Prostate gland (tissue), 2 donors: ENCODE data around the gene ZMIZ1. TPM values are rescaled to one million over a fixed set of nuclear protein-coding genes. Genes with fewer than 3 reads are reported as not detected.

Experiments
- DNase-seq: peaks from one replicate; pipeline ENCODE4 v3.0.0-alpha.2; 2019; ENCODE audit warnings: low spot score
- H3K27ac ChIP-seq, 2 donors: fragments of 200-600 bp; sonication (generic); 2 replicates each; pipeline ENCODE4 v1.5.1; 2017 to 2019
- H3K27me3 ChIP-seq: fragments of 200-600 bp; sonication (generic); replicated peaks from 2 replicates; pipeline ENCODE4 v1.5.1; 2019; ENCODE audit not compliant: insufficient read depth
- H3K36me3 ChIP-seq, 2 donors: fragments of 200-600 bp; sonication (generic); 1 replicate in 1 of 2; 2 replicates in 1 of 2; pipeline versions ENCODE4 v1.5.1 to v1.8.1; 2017 to 2019
- H3K4me1 ChIP-seq: fragments of 200-600 bp; sonication (generic); replicated peaks from 2 replicates; pipeline ENCODE4 v1.5.1; 2019
- H3K4me3 ChIP-seq, 2 donors: fragments of 200-600 bp; sonication (generic); 2 replicates each; pipeline ENCODE4 v1.5.1; 2017 to 2019
- H3K9me3 ChIP-seq: fragments of 200-600 bp; sonication (generic); 2 replicates; pipeline ENCODE4 v1.5.1; 2017
- POLR2A ChIP-seq: fragments of 450-650 bp; IDR thresholded peaks from one replicate; pipeline ENCODE4 v1.6.1; 2016; ENCODE audit warnings: antibody characterized with exemption, mild to moderate bottlenecking
- POLR2AphosphoS5 ChIP-seq: sonication (generic); formaldehyde crosslinking; IDR thresholded peaks from one replicate; pipeline ENCODE4 v1.6.1; 2017; ENCODE audit warnings: antibody characterized with exemption
- WGBS: methylation state at CpG from one replicate; pipeline ENCODE4 v1.1.5; 2018; 5-methylcytosine and 5-hydroxymethylcytosine counted together
- intact Hi-C: fragments of 100-400 bp; cut with DNase I; formaldehyde crosslinking; loops from one replicate; pipeline ENCODE4 v1.14.2; 2022
- total RNA-seq, 2 donors: library from RNA; depleted of rRNA; stranded (reverse); fragments of >200 nt; gene quantifications; one replicate each; pipeline ENCODE4 v1.1.0, GENCODE V29; 2016
- TF ChIP-seq, protein P1 (sequence below), 4 experiments: fragments of 200-600 bp in 2 of 4; fragments of 450-650 bp in 2 of 4; sonication (generic) in 2 of 4; IDR thresholded peaks; 1 replicate in 3 of 4; 2 replicates in 1 of 4; pipeline ENCODE4 v1.5.1; 2016 to 2019; ENCODE audit warnings: antibody characterized with exemption in 4 of 4, mild to moderate bottlenecking in 2 of 4, moderate library complexity in 2 of 4

The ZMIZ1 gene
- total RNA-seq, 2 donors from 2014 or later: 69.6 to 78.5 TPM

DNA sequence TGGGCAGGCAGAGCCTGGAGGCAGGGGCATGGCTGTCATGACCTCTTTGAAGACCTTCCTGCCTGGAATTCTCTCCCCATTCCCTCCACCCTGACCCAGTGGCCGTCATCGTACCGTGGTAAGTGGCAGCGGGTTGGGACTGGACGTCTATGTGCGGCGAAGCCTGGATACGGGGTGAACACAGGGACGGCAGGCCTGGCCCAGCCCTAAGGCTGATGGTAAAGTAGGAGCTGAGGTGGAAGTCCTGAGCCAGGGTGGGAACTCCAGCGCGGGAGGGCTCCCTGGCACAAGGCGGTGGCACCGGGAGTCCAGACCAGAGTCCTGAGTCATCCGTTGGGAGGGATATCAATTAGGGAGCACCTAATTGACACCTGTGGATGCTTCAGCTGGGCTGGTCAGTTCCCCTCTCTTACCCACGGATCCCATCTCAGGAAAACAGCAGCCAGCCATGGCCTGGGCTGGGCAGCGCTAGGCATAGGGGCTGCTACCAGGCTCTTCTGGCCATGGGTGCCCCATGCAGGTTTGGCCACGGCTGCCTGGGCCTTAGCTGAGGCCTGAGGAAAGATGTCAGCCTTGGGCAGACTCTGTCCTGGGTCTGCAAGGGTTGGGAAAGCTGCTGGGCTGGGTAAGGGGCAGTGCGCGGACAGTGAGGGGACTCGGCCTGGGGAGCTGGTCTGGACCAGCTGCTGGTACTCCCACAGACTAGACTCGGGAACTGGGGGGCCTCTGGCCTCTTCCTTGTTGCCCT lies 281.8 kb downstream of the ZMIZ1 start:
- no peak overlapping the region for H3K4me3 ChIP-seq
- H3K27ac ChIP-seq: no peak overlapping the region
- WGBS: 94% methylated on average over 21 of the region's 21 CpGs
- no peaks in the 10 kb centered on the region for H3K27me3 ChIP-seq
- no peaks in the 10 kb centered on the region for H3K9me3 ChIP-seq
- DNase-seq: no peak
- TF ChIP-seq POLR2A: no peak
- TF ChIP-seq POLR2AphosphoS5: no peak
- TF ChIP-seq, protein P1, sequence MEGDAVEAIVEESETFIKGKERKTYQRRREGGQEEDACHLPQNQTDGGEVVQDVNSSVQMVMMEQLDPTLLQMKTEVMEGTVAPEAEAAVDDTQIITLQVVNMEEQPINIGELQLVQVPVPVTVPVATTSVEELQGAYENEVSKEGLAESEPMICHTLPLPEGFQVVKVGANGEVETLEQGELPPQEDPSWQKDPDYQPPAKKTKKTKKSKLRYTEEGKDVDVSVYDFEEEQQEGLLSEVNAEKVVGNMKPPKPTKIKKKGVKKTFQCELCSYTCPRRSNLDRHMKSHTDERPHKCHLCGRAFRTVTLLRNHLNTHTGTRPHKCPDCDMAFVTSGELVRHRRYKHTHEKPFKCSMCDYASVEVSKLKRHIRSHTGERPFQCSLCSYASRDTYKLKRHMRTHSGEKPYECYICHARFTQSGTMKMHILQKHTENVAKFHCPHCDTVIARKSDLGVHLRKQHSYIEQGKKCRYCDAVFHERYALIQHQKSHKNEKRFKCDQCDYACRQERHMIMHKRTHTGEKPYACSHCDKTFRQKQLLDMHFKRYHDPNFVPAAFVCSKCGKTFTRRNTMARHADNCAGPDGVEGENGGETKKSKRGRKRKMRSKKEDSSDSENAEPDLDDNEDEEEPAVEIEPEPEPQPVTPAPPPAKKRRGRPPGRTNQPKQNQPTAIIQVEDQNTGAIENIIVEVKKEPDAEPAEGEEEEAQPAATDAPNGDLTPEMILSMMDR (IDR thresholded peaks at IDR 0.05): no peak
- no peaks in the 10 kb centered on the region for H3K4me1 ChIP-seq
- intact Hi-C loops: no loop called here
- H3K36me3 ChIP-seq: peaks cover 0 to 5% of the 10 kb centered on the region in 2 donors

- Histone ChIP-seq H3K27ac (no peak overlapping the region), H3K9me3 (no peaks in the 10 kb centered on the region), H3K4me1 (no peaks in the 10 kb centered on the region), H3K27me3 (no peaks in the 10 kb centered on the region), H3K4me3 (no peak overlapping the region), H3K36me3 (peaks cover 0 to 5% of the 10 kb centered on the region in 2 donors)
- TF ChIP-seq POLR2AphosphoS5: no peak
- no peak for TF ChIP-seq POLR2A
- TF ChIP-seq, protein P1 (IDR thresholded peaks at IDR 0.05): no peak
- no peak for DNase-seq
- intact Hi-C loops: no loop called here
- 93% methylated on average over 13 of the region's 13 CpGs for WGBS
Observed at GRCh38 chr10:79351332-79351731, 282.6 kb downstream of the ZMIZ1 start.

- TF ChIP-seq, protein P1 (IDR thresholded peaks at IDR 0.05): no peak
- no peak for TF ChIP-seq POLR2AphosphoS5
- no peak for TF ChIP-seq POLR2A
- intact Hi-C loops: no loop called here
- Histone ChIP-seq H3K9me3 (no peaks in the 10 kb centered on the region), H3K4me1 (no peaks in the 10 kb centered on the region), H3K27me3 (no peaks in the 10 kb centered on the region), H3K27ac (no peak overlapping the region), H3K36me3 (peaks cover 0 to 5% of the 10 kb centered on the region in 2 donors), H3K4me3 (no peak overlapping the region)
- DNase-seq: no peak
- WGBS: 95% methylated on average over 11 of the region's 11 CpGs
Observed at GRCh38 chr10:79352035-79352877, 283.5 kb downstream of the ZMIZ1 start.

- Histone ChIP-seq H3K27me3 (no peaks in the 10 kb centered on the region), H3K36me3 (peaks cover 0 to 5% of the 10 kb centered on the region in 2 donors), H3K27ac (no peak overlapping the region), H3K9me3 (no peaks in the 10 kb centered on the region), H3K4me3 (no peak overlapping the region), H3K4me1 (no peaks in the 10 kb centered on the region)
- intact Hi-C loops: no loop called here
- no peak for DNase-seq
- WGBS: 80% methylated on average over 8 of the region's 8 CpGs
- TF ChIP-seq, protein P1 (IDR thresholded peaks at IDR 0.05): no peak
- no peak for TF ChIP-seq POLR2AphosphoS5
- no peak for TF ChIP-seq POLR2A
Observed at GRCh38 chr10:79353000-79353406, 284.2 kb downstream of the ZMIZ1 start.
